GM19240 (cell line): ENCODE data around the gene GIGYF1.

Experiments used
- DNase-seq: peaks from one replicate; pipeline ENCODE4 v3.0.0; 2011; ENCODE audit warnings: low spot score; ENCODE audit not compliant: insufficient read length

GIGYF1 gene

GRCh38 chr7:100640517-100641440 is 53.3 kb downstream of the GIGYF1 start:
- no peak for DNase-seq

- DNase-seq = no peak
These were observed 54.0 kb downstream of the GIGYF1 start for GRCh38 chr7:100639995-100640516.

GRCh38 chr7:100632951-100633717 is 60.9 kb downstream of the GIGYF1 start:
- no peak for DNase-seq

GRCh38 chr7:100630066-100630465 is 64.0 kb downstream of the GIGYF1 start:
- no peak for DNase-seq
